GM12891 (cell line): ENCODE results near the gene GPC3.

ENCODE experiments used
- PAX5 ChIP-seq: IDR thresholded peaks from 2 replicates; pipeline ENCODE4 v1.6.1; 2011; ENCODE audit warnings: low read length, moderate library complexity, mild to moderate bottlenecking; ENCODE audit not compliant: insufficient read depth, severe bottlenecking
- POLR2A ChIP-seq: IDR thresholded peaks from 2 replicates; pipeline ENCODE4 v1.6.1; 2011; ENCODE audit warnings: low read depth, low read length, control low read depth
- POLR2AphosphoS5 ChIP-seq: IDR thresholded peaks from 2 replicates; pipeline ENCODE4 v1.6.1; 2011; ENCODE audit warnings: low read depth, low read length, control low read depth
- POU2F2 ChIP-seq: IDR thresholded peaks from 2 replicates; pipeline ENCODE4 v1.6.1; 2011; ENCODE audit warnings: low read depth, mild to moderate bottlenecking, control low read depth, low read length, moderate library complexity
- SPI1 ChIP-seq: IDR thresholded peaks from 2 replicates; pipeline ENCODE4 v1.6.1; 2011; ENCODE audit warnings: low read depth, low read length, control low read depth
- TAF1 ChIP-seq: IDR thresholded peaks from 2 replicates; pipeline ENCODE4 v1.6.1; 2011; ENCODE audit warnings: low read depth, low read length, control low read depth

DNA sequence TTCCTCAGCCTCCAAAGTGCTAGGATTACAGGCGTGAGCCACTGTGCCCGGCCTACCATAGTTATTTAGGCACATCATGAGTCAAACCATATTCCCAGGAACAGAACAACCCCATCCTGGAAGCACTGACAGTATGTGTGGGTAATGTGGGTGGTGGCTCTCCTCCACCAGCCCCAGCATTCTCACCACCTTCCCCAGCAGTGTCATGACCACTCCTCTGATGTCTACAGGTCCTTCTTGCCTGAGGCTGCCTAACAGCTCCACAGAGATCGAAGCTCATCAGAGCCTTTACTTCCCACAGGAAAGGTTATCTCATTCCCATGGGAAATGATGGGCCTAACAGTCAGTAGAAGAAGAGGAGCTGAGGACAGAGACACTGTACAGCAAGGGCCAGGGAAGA, 440.6 kb downstream of the GPC3 start:
- TF ChIP-seq POLR2A (no peak), POLR2AphosphoS5 (no peak), TAF1 (no peak), SPI1 (no peak), POU2F2 (no peak), PAX5 (no peak)
